Stimulated activated memory B cell treated with anti-CD40 and anti-IgM and Interleukin-4, amounts not matched to agents 10 μg/mL and 1 μg/mL and 100 μg/mL, for 72 hours (primary cell): Measurements from ENCODE around the gene RTN4RL2.

Experiments
- ATAC-seq: fragments of 150-1000 bp; cut with Tn5 transposase; 2 replicates; pipeline ENCODE4 v1.10.0; 2021
- H3K27ac Mint-ChIP-seq: one replicate; pipeline ENCODE4 v1.8.0; 2022; ENCODE audit warnings: mild to moderate bottlenecking, mixed read lengths
- H3K27me3 Mint-ChIP-seq: one replicate; pipeline ENCODE4 v1.8.0; 2022; ENCODE audit warnings: mixed read lengths
- H3K36me3 Mint-ChIP-seq: one replicate; pipeline ENCODE4 v1.8.0; 2022; ENCODE audit warnings: mixed read lengths
- H3K4me1 Mint-ChIP-seq: one replicate; pipeline ENCODE4 v1.8.0; 2022; ENCODE audit warnings: mixed read lengths
- H3K4me3 Mint-ChIP-seq: one replicate; pipeline ENCODE4 v1.8.0; 2022; ENCODE audit warnings: mild to moderate bottlenecking, moderate library complexity, mixed read lengths
- H3K9me3 Mint-ChIP-seq: one replicate; pipeline ENCODE4 v1.8.0; 2022; ENCODE audit warnings: mixed read lengths

RTN4RL2 gene

GRCh38 chr11:57493507-57494503 lies 33.5 kb downstream of the RTN4RL2 start:
- no peak overlapping the region for H3K27ac Mint-ChIP-seq

GRCh38 chr11:57496109-57496820 lies 35.9 kb downstream of the RTN4RL2 start:
- no peak for ATAC-seq
- Mint-ChIP-seq H3K4me1 (peaks cover 5% of the 10 kb centered on the region), H3K36me3 (no peaks in the 10 kb centered on the region), H3K27me3 (no peaks in the 10 kb centered on the region), H3K27ac (no peak overlapping the region), H3K4me3 (no peak overlapping the region), H3K9me3 (no peaks in the 10 kb centered on the region)

More at GRCh38 chr11:57493507-57494503, 33.5 kb downstream of the RTN4RL2 start:
- no peaks in the 10 kb centered on the region for H3K9me3 Mint-ChIP-seq
- no peaks in the 10 kb centered on the region for H3K27me3 Mint-ChIP-seq
- H3K4me3 Mint-ChIP-seq = no peak overlapping the region
- ATAC-seq = peak; percentile 75
- H3K4me1 Mint-ChIP-seq = peaks cover 5% of the 10 kb centered on the region
- H3K36me3 Mint-ChIP-seq = peaks cover 3% of the 10 kb centered on the region

- no peaks in the 10 kb centered on the region for H3K27me3 Mint-ChIP-seq
- H3K9me3 Mint-ChIP-seq = no peaks in the 10 kb centered on the region
- H3K27ac Mint-ChIP-seq = no peak overlapping the region
- no peak overlapping the region for H3K4me3 Mint-ChIP-seq
- H3K4me1 Mint-ChIP-seq = peaks cover 5% of the 10 kb centered on the region
- no peaks in the 10 kb centered on the region for H3K36me3 Mint-ChIP-seq
- no peak for ATAC-seq
Observed at GRCh38 chr11:57497303-57498247, 37.2 kb downstream of the RTN4RL2 start.

- H3K4me3 Mint-ChIP-seq = no peak overlapping the region
- peaks cover 3% of the 10 kb centered on the region for H3K4me1 Mint-ChIP-seq
- H3K27ac Mint-ChIP-seq = no peak overlapping the region
- H3K9me3 Mint-ChIP-seq = no peaks in the 10 kb centered on the region
- H3K36me3 Mint-ChIP-seq = no peaks in the 10 kb centered on the region
- no peak for ATAC-seq
- no peaks in the 10 kb centered on the region for H3K27me3 Mint-ChIP-seq
Observed at GRCh38 chr11:57498540-57498939, 38.2 kb downstream of the RTN4RL2 start.

GRCh38 chr11:57499413-57499982 lies 39.2 kb downstream of the RTN4RL2 start:
- no peak overlapping the region for H3K27ac Mint-ChIP-seq
- no peaks in the 10 kb centered on the region for H3K27me3 Mint-ChIP-seq
- no peaks in the 10 kb centered on the region for H3K9me3 Mint-ChIP-seq
- H3K4me3 Mint-ChIP-seq = peak overlapping the region; percentile 24
- no peaks in the 10 kb centered on the region for H3K36me3 Mint-ChIP-seq
- H3K4me1 Mint-ChIP-seq = no peaks in the 10 kb centered on the region
- peak; percentile 90 for ATAC-seq

GRCh38 chr11:57499983-57500461 lies 39.7 kb downstream of the RTN4RL2 start:
- Mint-ChIP-seq H3K36me3 (no peaks in the 10 kb centered on the region), H3K4me3 (no peak overlapping the region), H3K4me1 (no peaks in the 10 kb centered on the region), H3K27me3 (no peaks in the 10 kb centered on the region), H3K9me3 (no peaks in the 10 kb centered on the region), H3K27ac (no peak overlapping the region)
- ATAC-seq = no peak

GRCh38 chr11:57500515-57500914 lies 40.2 kb downstream of the RTN4RL2 start:
- no peak overlapping the region for H3K4me3 Mint-ChIP-seq
- no peaks in the 10 kb centered on the region for H3K36me3 Mint-ChIP-seq
- no peaks in the 10 kb centered on the region for H3K9me3 Mint-ChIP-seq
- H3K27me3 Mint-ChIP-seq = no peaks in the 10 kb centered on the region
- ATAC-seq = no peak
- no peaks in the 10 kb centered on the region for H3K4me1 Mint-ChIP-seq
- no peak overlapping the region for H3K27ac Mint-ChIP-seq

GRCh38 chr11:57500926-57501325 lies 40.6 kb downstream of the RTN4RL2 start:
- no peak overlapping the region for H3K27ac Mint-ChIP-seq
- ATAC-seq = no peak
- no peaks in the 10 kb centered on the region for H3K9me3 Mint-ChIP-seq
- no peaks in the 10 kb centered on the region for H3K4me1 Mint-ChIP-seq
- no peak overlapping the region for H3K4me3 Mint-ChIP-seq
- no peaks in the 10 kb centered on the region for H3K36me3 Mint-ChIP-seq
- no peaks in the 10 kb centered on the region for H3K27me3 Mint-ChIP-seq

- H3K27me3 Mint-ChIP-seq = no peaks in the 10 kb centered on the region
- H3K27ac Mint-ChIP-seq = no peak overlapping the region
- H3K36me3 Mint-ChIP-seq = no peaks in the 10 kb centered on the region
- no peaks in the 10 kb centered on the region for H3K9me3 Mint-ChIP-seq
- no peaks in the 10 kb centered on the region for H3K4me1 Mint-ChIP-seq
- no peak overlapping the region for H3K4me3 Mint-ChIP-seq
- no peak for ATAC-seq
Observed at GRCh38 chr11:57501953-57502352, 41.6 kb downstream of the RTN4RL2 start.

- H3K4me3 Mint-ChIP-seq = no peak overlapping the region
- H3K36me3 Mint-ChIP-seq = no peaks in the 10 kb centered on the region
- ATAC-seq = no peak
- H3K27me3 Mint-ChIP-seq = no peaks in the 10 kb centered on the region
- no peak overlapping the region for H3K27ac Mint-ChIP-seq
- no peaks in the 10 kb centered on the region for H3K9me3 Mint-ChIP-seq
- no peaks in the 10 kb centered on the region for H3K4me1 Mint-ChIP-seq
Observed at GRCh38 chr11:57502376-57502775, 42.0 kb downstream of the RTN4RL2 start.

- Mint-ChIP-seq H3K4me3 (no peak overlapping the region), H3K27me3 (no peaks in the 10 kb centered on the region), H3K4me1 (no peaks in the 10 kb centered on the region), H3K27ac (no peak overlapping the region), H3K36me3 (no peaks in the 10 kb centered on the region), H3K9me3 (no peaks in the 10 kb centered on the region)
- ATAC-seq = no peak
Observed at GRCh38 chr11:57502870-57503269, 42.5 kb downstream of the RTN4RL2 start.

- no peak overlapping the region for H3K27ac Mint-ChIP-seq
- no peaks in the 10 kb centered on the region for H3K9me3 Mint-ChIP-seq
- H3K4me1 Mint-ChIP-seq = no peaks in the 10 kb centered on the region
- no peaks in the 10 kb centered on the region for H3K27me3 Mint-ChIP-seq
- H3K4me3 Mint-ChIP-seq = no peak overlapping the region
- H3K36me3 Mint-ChIP-seq = no peaks in the 10 kb centered on the region
- ATAC-seq = no peak
Observed at GRCh38 chr11:57504511-57504910, 44.2 kb downstream of the RTN4RL2 start.

- H3K4me1 Mint-ChIP-seq = peaks cover under 1% of the 10 kb centered on the region
- no peak overlapping the region for H3K27ac Mint-ChIP-seq
- no peaks in the 10 kb centered on the region for H3K27me3 Mint-ChIP-seq
- no peak overlapping the region for H3K4me3 Mint-ChIP-seq
- no peaks in the 10 kb centered on the region for H3K9me3 Mint-ChIP-seq
- no peaks in the 10 kb centered on the region for H3K36me3 Mint-ChIP-seq
- no peak for ATAC-seq
Observed at GRCh38 chr11:57506522-57506921, 46.2 kb downstream of the RTN4RL2 start.

- Mint-ChIP-seq H3K4me1 (peaks cover 21% of the 10 kb centered on the region), H3K9me3 (no peaks in the 10 kb centered on the region), H3K4me3 (no peak overlapping the region), H3K27me3 (no peaks in the 10 kb centered on the region), H3K27ac (no peak overlapping the region), H3K36me3 (no peaks in the 10 kb centered on the region)
- no peak for ATAC-seq
Observed at GRCh38 chr11:57508341-57509170, 48.2 kb downstream of the RTN4RL2 start.
